Measurements from ENCODE around the gene RBM33. TPM values are rescaled to one million over a fixed set of nuclear protein-coding genes. Genes with fewer than 3 reads are reported as not detected.

Gene RBM33
- polyA plus RNA-seq, 3 donors, result 31.9 to 48.2 (median 44.6) TPM

- DNase-seq, result no peak
Measured at GRCh38 chr7:155763122-155763521, 118.7 kb downstream of the RBM33 start.

GRCh38 chr7:155763691-155764437 lies 119.4 kb downstream of the RBM33 start:
- DNase-seq, result no peak

GRCh38 chr7:155764438-155764793 lies 120.0 kb downstream of the RBM33 start:
- no peak for DNase-seq

GRCh38 chr7:155765458-155765857 lies 121.0 kb downstream of the RBM33 start:
- no peak for DNase-seq

GRCh38 chr7:155766386-155766785 lies 121.9 kb downstream of the RBM33 start:
- DNase-seq, result no peak

GRCh38 chr7:155766966-155767916 lies 122.8 kb downstream of the RBM33 start:
- no peak for DNase-seq

- DNase-seq, result no peak
Measured at GRCh38 chr7:155769701-155770100, 125.2 kb downstream of the RBM33 start.

- DNase-seq, result no peak
Measured at GRCh38 chr7:155770241-155770640, 125.8 kb downstream of the RBM33 start.

- no peak for DNase-seq
Measured at GRCh38 chr7:155773531-155773930, 129.1 kb downstream of the RBM33 start.

- no peak for DNase-seq
Measured at GRCh38 chr7:155774947-155775346, 130.5 kb downstream of the RBM33 start.

GRCh38 chr7:155775691-155776090 lies 131.2 kb downstream of the RBM33 start:
- DNase-seq, result no peak

GRCh38 chr7:155776606-155777005 lies 132.1 kb downstream of the RBM33 start:
- DNase-seq, result no peak

GRCh38 chr7:155778349-155778748 lies 133.9 kb downstream of the RBM33 start:
- DNase-seq, result no peak

- no peak for DNase-seq
Measured at GRCh38 chr7:155780884-155781283, 136.4 kb downstream of the RBM33 start.

- DNase-seq, result no peak
Measured at GRCh38 chr7:155781433-155781832, 137.0 kb downstream of the RBM33 start.

GRCh38 chr7:155782466-155782865 lies 138.0 kb downstream of the RBM33 start:
- DNase-seq, result no peak

GRCh38 chr7:155785536-155785935 lies 141.1 kb downstream of the RBM33 start:
- DNase-seq, result no peak

- no peak for DNase-seq
Measured at GRCh38 chr7:155786491-155786890, 142.0 kb downstream of the RBM33 start.

GRCh38 chr7:155787171-155787851 lies 142.8 kb downstream of the RBM33 start:
- no peak for DNase-seq

GRCh38 chr7:155788616-155789000 lies 144.1 kb downstream of the RBM33 start:
- DNase-seq, result no peak

GRCh38 chr7:155789001-155789725 lies 144.7 kb downstream of the RBM33 start:
- no peak for DNase-seq

GRCh38 chr7:155790666-155791065 lies 146.2 kb downstream of the RBM33 start:
- DNase-seq, result no peak
